ENCODE results near the gene BNC2.

DNA sequence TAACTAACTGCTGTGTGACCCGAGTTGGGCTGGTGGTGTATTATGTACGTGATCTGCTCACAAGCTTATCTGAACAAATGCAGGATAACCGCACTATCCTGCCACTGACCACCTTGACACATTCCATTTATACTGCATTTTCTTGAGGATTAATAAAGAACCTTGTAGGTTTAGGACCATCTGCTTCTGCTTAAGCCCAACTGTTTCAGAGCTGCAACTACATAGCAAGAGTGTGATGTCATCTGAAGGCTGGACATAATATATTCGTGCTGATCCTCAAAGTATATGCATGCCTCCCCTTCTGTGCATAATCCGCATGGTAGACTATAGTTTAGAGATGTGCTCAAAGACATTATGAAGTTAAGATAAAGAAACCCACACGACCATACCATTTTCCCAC lies 435.9 kb downstream of the BNC2 start:
- no peak for TF ChIP-seq EZH2 (IDR thresholded peaks at IDR 0.05; ENCODE audit: low read depth)
- TF ChIP-seq, protein P1, sequence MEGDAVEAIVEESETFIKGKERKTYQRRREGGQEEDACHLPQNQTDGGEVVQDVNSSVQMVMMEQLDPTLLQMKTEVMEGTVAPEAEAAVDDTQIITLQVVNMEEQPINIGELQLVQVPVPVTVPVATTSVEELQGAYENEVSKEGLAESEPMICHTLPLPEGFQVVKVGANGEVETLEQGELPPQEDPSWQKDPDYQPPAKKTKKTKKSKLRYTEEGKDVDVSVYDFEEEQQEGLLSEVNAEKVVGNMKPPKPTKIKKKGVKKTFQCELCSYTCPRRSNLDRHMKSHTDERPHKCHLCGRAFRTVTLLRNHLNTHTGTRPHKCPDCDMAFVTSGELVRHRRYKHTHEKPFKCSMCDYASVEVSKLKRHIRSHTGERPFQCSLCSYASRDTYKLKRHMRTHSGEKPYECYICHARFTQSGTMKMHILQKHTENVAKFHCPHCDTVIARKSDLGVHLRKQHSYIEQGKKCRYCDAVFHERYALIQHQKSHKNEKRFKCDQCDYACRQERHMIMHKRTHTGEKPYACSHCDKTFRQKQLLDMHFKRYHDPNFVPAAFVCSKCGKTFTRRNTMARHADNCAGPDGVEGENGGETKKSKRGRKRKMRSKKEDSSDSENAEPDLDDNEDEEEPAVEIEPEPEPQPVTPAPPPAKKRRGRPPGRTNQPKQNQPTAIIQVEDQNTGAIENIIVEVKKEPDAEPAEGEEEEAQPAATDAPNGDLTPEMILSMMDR (conservative IDR thresholded peaks at IDR 0.05): no peak

Measured in PC-9 (cell line).